NCI-H82 (cell line): ENCODE data around the gene NT5DC1.

Experiments
- DNase-seq: peaks from one replicate; lab custom pipeline; 2025; lab: John Stamatoyannopoulos, UW

The NT5DC1 gene

DNA sequence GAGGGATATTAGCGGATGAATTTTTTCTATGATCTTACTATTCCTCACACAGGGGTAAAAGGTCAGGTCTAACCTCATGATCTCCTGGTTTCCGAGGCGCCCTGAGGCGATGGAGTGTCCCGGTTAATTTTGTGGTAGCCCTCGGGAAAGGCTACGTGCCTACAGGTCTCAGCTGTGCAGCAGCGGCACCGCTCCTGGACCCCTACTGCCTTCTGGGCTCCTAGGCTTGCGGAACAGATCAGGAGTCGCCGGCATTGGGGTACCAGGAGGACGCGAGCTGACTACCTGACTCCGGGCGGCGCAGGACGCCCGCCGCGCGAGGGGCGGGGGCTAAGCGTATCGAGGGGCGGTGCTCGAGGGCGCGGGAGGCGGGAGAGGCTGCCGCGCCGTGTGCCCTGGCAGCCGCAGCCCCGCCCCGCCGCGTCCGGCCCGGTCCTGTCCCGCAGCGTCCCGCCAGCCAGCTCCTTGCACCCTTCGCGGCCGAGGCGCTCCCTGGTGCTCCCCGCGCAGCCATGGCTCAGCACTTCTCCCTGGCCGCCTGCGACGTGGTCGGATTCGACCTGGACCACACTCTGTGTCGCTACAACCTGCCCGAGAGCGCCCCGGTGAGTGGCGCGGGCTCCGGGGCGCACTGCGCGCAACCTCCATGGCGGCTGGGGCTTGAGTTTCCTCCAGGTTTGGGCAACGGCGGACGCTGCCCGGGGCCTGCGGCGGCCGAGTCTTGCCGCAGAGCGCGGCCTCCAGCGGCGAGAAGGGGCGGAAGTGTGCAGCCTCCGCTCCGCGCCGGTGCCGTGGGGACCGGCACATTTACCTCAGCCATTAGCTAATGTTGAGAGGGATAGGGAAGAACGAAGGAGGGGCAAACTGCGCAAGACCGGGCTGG is at the start of gene NT5DC1:
Gene NT5DC1 (plus strand): TSS at position 435 of the 883 bp plus-strand sequence. CDS start 78 bp downstream, at position 513.
- peak; percentile 91 for DNase-seq

DNA sequence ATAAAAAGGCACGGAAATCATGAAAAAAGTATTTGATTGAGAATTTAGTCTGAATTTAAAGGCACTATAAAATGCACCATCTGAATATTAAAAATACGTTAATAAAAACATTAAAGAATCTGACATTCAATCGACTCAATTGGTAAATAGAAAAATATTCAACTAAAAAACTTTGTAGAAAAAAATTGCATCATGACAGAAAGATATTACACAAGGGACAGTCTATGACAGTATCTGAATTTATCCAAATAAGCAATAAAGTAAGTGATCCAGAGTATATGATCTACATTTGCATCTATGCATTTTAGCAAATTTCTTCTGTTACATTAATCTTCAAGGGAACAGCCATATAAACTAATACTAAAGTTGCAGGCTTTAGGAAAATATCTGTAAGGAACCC is 49.4 kb upstream of the NT5DC1 start:
- DNase-seq: no peak

DNA sequence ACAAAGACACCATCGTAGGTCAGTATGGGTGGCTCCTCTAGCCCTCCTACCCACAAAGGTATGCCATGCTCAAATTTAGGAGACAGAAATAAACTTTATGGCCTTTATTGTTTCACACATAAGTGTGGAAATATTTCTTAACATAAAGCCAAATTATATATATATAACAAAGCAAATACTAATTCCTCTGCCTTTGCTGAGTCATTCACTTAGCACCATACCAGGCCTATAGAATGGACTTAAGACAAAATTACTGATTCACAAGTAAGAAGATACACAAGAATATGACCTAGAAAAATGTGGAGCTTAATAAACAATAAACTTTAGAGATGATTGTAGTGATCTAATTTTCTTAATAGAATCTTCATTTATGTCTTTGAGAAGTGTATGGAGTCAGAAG is 45.1 kb upstream of the NT5DC1 start:
- no peak for DNase-seq

DNA sequence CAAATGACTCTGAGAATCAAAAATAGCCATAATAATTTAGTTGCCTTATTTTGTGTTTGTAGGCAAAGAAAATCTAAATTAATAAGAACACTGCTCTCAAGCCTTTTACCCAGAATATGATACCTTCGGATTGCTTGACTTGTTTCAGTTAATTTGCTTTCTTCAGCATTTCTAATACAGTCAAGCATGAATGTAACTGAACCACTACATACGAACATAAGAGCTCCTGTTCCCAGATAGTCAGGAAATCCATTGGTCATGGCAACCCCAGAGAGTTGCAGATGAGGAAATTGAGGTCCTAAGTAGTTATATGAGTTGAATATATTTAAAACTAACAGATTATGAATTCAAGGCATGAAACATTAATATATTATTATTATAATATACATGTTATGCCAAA is 42.9 kb upstream of the NT5DC1 start:
- no peak for DNase-seq

DNA sequence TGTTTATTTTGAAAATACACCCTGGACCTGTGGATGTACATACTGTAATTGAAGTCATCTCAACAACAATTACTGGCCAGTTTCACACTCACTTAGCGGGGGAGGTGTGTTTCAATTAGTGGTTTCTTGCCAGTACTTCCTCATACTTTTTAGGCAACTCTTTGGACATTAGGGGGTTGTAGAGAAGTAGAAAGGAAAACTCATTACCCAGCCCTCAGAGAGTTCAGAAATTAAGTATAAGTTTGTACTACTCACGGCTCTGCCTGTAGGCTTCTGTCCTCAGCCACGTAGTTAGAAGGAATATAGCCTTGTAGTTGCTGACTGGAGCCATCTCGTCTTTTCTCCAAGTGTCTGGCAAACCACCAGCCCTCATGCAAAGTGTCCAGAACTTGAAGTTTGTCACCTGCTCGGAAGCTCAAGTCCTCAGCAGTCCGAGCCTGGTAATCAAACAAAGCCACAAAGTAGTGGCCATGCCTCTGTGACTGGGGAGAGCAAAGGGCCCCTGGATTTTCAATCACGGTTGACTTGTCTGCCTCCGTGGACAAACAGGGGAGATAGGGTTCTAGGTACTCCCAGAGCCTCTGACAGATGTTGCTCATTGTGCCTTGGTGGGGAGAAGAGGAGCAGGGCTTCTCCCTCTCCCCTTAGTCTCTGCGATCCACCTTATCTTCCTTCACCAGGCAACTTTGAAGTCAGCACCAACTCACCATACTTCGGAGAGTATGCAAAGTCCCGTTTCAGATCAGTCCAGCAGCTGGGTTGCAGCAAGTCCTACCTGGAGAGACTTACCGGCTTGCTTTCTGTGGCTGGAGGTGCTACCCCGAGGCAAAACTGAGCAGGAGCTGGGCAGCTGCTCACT is 40.7 kb upstream of the NT5DC1 start:
- DNase-seq: no peak

DNA sequence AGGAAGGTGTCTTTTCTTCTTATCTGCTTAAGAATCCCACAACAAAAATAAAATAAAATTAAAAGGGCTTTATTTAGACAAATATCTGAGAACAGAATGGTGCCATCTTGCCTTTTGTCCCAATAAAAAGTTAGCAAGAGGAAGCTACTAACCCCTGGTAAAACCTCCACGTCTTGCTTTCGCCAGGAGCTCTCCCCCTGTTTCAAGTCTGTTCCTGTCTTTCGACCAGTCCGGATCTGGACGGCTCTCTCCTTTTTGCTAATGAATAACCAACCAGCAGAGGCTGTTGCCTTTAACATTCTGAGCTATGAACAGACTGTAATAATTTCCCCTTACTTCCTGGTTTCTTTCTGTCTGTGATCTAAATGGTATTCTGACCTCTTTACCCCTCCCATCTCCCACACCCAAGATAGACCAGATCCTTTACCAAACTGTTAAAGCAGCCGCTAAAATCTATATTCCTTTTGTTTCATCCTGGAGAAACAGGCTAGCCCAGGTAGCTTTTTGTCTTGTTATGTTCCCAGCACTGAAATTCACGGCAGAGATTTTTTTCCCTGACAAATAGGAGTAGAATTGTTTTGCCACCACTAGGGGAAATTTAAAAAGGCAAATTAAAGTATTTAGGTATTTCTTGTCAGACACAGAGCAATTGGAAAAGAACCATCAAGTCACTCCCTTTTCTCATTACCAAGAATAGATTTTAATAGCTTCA is 39.9 kb upstream of the NT5DC1 start, which contains the start of gene FRK:
Gene FRK (minus strand): TSS at position 320 of the 712 bp plus-strand sequence. CDS start 580 bp downstream, outside the sequence.
- DNase-seq: no peak

DNA sequence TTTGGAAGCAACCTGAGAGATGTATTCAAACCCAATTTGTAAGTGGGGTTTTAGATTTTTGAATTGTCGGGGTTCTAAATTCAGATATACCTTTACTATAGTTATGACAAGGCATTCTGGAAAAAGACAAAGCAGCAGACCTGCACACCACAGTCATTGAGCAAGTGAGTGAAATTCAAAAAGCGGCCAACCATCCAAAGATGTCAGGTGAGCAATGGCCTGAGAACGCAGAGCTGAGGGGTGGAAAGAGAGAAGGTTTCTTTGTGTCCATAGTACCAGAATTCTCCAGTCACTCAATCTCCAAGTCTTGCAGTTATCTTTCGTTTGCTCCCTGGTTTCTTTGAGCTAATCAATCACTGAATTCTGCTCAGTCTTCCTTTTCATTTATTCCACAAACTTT is 38.2 kb upstream of the NT5DC1 start:
- DNase-seq: no peak

DNA sequence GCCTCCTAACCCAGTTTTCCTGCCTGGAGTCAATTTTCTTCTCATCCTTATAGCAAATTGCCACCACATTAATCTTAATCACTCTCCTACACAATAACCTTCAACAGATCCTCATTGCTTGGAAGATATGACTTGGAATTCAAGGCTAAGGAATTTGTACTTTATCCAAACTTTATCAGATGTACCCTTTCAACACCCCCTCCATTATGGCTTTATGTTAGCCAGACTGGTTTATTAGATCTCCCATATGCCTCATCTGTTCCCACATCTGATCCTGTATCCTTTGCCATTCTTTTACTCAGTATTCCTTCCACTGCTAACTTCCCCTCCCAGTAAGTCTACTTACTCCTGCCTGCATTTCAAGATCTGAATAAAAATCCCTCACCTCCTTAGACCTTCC is 36.0 kb upstream of the NT5DC1 start:
- no peak for DNase-seq

DNA sequence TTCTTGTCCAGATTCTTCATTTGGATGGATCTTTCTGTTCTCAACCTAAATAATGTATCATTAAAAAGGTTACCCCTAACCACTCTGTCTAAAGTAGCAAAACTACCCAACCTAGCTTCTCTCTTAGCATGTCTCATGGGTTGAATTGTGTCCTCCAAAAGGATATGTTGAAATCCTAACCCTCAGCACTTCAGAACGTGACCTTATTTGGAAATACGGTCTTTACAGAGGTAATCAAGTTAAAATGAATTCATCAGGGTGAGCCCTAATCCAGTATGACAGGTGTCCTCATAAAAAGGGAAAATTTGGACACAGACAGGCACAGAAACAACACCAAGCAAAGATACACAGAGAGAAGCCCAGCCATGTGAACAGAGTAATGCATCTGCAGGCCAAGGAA is 33.9 kb upstream of the NT5DC1 start:
- DNase-seq: no peak

DNA sequence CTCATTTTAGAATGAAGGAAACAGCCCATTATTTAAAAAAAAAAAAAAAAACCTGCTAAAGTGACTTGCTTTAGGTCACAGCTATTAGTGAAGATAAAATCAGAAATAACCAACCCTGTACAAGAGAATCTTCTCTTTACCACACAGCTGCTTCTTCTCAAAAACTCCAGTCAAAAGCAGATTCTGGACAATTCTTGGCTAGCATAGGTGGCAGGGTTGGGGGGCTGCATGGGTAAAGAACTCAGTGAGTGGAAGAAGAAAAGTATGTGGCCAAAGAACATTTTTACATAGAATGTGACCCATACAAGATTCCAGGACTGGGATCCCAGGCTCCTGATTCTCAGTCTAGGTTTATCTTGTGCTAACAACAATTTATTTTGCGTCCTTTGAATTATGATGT is 30.6 kb upstream of the NT5DC1 start:
- DNase-seq: no peak

DNA sequence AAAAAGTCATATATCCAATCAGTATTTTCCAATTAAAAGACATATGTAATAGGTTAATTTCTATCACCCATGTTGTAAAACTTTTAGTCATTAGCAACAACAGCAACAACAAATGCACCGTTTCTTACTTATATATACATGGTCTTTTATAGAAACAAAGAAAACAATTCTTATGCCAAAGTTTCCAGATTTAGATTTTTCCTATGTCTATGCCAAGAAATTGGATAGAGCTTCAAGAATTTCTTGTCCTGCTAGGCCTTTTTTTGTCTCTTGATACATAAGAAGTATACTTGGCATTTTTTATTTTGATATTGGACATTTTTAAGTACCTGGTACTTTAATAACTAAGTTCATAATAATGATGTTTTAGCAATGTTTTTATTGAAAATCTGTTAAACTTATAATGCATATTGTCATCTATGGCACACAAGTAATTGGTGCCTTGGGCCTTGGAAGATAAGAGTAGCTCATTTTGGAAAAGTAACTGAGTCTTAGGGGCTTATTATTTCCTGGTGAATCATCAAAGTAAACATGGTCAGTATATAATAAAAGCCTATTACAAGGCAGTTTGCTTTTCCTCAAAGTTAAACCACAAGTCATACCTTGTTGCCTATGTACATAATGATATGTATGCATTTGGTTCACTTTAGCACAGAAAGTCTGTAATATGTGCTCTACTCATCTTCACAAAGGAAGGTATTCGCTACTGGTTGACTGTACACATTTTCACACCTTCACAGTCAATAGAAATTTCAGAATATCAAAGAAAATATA is 29.9 kb upstream of the NT5DC1 start:
- no peak for DNase-seq

DNA sequence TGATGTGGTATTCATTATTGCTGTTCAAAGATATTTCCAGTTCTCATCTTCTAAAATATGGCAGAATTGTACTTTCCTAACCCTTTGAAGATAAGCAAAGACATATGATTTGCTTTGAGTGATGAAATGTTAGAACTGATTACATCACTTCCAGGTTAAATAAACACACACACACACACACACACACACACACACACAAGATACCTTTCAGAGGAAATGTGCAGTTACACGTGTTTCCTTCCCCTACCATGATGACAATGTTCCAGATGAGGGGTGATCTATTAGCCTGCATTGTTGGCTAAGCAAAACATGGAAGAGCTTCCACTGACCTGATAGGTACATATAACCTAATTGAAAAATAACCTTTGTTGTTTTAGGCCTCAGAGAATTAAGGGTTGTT is 28.3 kb upstream of the NT5DC1 start:
- DNase-seq: no peak

DNA sequence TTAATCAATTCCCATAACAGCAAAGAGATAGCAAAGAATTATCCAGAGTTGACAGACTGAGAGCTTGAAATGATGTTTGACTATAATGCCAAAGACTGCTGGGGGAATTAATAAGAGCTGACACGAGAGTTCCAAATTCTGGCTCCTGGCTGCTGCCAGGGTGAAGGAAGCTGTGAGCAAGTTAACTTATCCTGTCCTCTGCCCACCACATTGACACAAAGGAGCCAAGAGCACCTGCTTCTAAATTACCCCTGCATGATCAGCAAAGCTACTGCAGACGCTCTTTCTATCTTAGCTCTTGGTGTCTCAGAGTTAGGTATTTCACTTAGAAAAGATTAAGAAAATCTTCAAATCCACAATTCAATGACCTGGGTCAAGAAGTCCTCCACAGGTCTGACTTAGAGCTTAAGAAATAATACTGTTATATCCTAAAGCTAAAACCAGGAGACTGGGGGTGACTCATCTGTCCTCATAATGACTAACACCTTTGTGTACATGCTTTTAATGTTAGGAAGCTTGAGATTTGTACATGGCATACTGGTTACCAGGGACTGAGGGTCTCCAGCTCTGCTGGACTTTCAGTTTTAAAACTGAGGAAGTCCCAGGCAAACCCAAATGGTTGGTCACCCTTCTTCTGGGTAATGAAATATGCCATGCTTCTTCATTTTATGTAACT is 26.8 kb upstream of the NT5DC1 start:
- peak; percentile 29 for DNase-seq

DNA sequence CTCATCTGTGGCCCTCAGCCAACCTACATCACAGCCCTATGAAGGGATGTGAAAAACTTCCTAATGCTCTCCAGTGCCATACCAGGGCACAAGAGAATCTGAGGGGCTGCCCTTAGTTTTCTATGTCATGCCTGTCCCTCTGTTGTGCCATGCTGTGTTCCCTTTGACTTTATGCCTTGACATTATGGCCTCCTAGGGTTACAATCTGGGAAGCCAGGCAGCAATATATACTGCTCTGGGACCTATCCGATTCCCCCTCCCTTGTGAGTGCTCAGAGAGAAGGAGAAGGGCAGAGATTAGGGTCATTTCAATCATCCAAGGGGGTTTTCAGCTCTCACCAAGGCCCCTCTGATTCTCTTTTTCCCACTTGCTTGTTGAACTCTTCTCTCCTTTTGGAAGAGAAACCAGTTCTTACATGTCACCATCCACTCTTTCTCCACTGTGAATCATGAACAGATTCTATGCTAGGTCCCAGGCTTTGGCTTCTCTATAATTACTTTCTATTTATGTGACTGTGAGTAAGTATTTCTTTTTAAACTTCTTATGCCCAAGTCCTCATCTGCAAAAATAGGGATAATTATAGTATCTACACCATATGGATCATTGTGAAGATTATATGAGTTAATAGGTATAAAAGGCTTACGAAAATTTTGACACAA is 25.8 kb upstream of the NT5DC1 start:
- peak; percentile 15 for DNase-seq

DNA sequence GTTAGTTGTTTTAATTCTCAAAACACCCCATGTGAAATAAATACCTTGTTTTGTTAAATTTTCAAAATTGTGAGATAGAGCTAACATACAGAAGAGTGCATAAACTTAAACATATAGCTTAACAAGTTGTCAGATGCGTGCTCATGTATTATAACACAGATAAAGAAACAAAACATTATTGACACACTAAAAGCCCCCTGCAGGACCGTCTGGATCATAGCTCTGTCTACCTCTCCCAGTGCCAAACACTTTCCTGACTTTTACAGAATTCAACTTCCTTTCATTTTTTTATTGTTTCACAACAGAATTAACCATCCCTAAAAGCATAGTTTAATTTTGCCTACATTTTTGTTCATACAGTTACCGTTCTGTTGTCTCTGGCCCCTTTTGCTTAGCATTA is 22.1 kb upstream of the NT5DC1 start:
- no peak for DNase-seq

DNA sequence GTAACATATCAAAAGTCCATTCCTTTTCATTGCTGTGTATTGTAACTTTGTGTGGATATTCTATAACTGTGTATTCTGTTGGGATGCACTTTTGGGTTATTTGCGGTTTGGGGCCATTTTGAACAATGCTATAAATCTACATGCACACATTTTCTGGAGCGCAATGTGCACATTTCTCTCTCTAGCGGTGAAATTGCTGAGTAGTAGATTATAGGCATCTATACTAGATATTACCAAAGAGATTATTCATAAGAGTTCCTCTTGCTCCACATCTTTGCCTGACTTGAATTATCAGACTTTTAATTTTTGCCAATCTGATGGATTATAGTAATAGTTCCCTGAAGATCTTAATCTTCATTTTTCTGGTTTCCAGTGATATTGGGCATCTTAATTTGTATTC is 21.7 kb upstream of the NT5DC1 start:
- no peak for DNase-seq

DNA sequence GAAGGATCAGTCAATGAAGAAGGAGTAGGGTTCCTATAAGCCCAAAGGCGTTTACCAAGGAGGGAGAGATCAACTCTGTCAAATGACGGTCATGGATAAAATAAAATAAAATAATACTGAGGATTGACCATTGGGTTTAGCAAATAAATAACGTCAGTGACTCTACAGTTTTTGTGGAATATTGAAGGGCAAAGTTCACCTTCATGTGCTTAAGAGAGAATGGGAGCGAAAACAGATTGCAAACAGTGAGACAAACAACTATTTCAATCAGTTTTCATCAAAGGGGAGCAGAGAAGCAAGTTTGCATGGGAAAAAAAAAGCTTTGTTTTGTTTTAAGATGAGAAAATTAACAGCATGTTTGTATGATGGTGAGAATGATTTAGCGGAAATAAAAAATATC is 17.6 kb upstream of the NT5DC1 start:
- DNase-seq: no peak

DNA sequence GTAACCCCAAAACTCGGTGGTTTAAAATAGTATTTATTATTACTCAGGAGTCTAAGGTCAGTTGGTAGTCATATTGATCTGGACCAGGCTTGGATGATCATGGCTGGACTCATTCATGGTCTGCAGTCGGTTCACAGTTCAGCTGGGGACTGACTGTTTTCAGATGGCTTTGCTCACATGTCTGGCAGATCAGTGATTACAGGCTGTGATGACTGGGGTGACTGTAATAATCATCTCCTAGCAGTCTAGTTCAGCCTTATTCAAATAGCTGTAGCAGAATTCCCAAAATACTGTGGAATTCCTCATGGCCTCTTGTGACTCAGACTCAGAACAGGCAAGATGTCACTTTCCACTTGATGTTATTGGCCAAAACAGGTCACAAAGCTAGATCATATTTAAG is 16.4 kb upstream of the NT5DC1 start:
- no peak for DNase-seq

DNA sequence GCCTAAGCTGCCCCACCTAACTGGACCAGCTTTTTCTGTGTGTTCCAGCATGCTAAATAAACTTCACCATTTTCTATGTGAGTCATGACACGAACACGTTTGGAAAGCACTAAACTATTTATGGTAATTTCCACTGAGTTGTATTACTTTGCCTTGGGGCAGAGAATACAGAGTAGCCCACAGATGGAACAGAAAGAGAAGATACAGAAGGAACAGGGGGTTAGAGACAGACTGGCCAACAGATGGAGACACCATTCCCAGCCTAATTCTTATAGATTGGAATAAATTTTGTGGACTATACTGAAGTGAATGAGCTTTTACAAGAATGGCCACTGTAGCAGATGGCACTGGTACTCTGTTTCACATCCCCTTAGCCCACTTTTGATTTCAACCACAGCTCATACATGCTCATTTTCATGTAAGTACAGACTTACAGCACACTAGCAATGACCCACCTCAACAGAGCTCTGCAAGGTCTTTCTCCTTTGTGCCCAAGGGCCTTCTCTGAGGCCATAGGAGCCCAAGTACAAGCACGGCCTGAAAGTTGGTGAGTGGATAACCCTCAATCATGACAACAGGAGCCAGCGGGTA is 13.1 kb upstream of the NT5DC1 start:
- no peak for DNase-seq

DNA sequence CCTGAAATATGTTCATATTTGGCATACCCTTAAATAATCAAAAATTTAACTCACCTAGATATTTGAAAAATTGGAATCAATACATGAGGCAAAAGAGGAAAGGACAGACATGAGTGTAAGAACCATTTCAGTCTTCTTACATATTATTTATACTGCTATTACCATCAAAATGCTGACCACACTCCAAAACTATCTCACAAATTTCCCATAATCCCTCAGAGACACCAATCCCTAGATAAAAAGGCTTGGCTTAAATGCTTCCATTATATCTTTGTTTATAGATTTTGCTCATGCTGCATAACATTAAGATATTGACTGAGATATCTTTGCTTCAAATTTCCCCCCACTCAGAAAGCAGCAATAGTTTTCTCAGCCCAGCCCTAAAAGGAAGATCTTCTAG is 11.7 kb upstream of the NT5DC1 start:
- DNase-seq: no peak
